Prostate gland (tissue), 2 donors: ENCODE measurements around the gene ZNF699. TPM values are rescaled to one million over a fixed set of nuclear protein-coding genes. Genes with fewer than 3 reads are reported as not detected.

Experiments used
- DNase-seq: peaks from one replicate; pipeline ENCODE4 v3.0.0-alpha.2; 2019; ENCODE audit warnings: low spot score
- H3K27ac ChIP-seq, 2 donors: fragments of 200-600 bp; sonication (generic); 2 replicates each; pipeline ENCODE4 v1.5.1; 2017 to 2019
- H3K27me3 ChIP-seq: fragments of 200-600 bp; sonication (generic); replicated peaks from 2 replicates; pipeline ENCODE4 v1.5.1; 2019; ENCODE audit not compliant: insufficient read depth
- H3K36me3 ChIP-seq, 2 donors: fragments of 200-600 bp; sonication (generic); 1 replicate in 1 of 2; 2 replicates in 1 of 2; pipeline versions ENCODE4 v1.5.1 to v1.8.1; 2017 to 2019
- H3K4me1 ChIP-seq: fragments of 200-600 bp; sonication (generic); replicated peaks from 2 replicates; pipeline ENCODE4 v1.5.1; 2019
- H3K4me3 ChIP-seq, 2 donors: fragments of 200-600 bp; sonication (generic); 2 replicates each; pipeline ENCODE4 v1.5.1; 2017 to 2019
- H3K9me3 ChIP-seq: fragments of 200-600 bp; sonication (generic); 2 replicates; pipeline ENCODE4 v1.5.1; 2017
- POLR2A ChIP-seq: fragments of 450-650 bp; IDR thresholded peaks from one replicate; pipeline ENCODE4 v1.6.1; 2016; ENCODE audit warnings: antibody characterized with exemption, mild to moderate bottlenecking
- POLR2AphosphoS5 ChIP-seq: sonication (generic); formaldehyde crosslinking; IDR thresholded peaks from one replicate; pipeline ENCODE4 v1.6.1; 2017; ENCODE audit warnings: antibody characterized with exemption
- WGBS: methylation state at CpG from one replicate; pipeline ENCODE4 v1.1.5; 2018; 5-methylcytosine and 5-hydroxymethylcytosine counted together
- intact Hi-C: fragments of 100-400 bp; cut with DNase I; formaldehyde crosslinking; loops from one replicate; pipeline ENCODE4 v1.14.2; 2022
- total RNA-seq, 2 donors: library from RNA; depleted of rRNA; stranded (reverse); fragments of >200 nt; gene quantifications; one replicate each; pipeline ENCODE4 v1.1.0, GENCODE V29; 2016
- TF ChIP-seq, protein P1 (sequence below), 4 experiments: fragments of 200-600 bp in 2 of 4; fragments of 450-650 bp in 2 of 4; sonication (generic) in 2 of 4; IDR thresholded peaks; 1 replicate in 3 of 4; 2 replicates in 1 of 4; pipeline ENCODE4 v1.5.1; 2016 to 2019; ENCODE audit warnings: antibody characterized with exemption in 4 of 4, mild to moderate bottlenecking in 2 of 4, moderate library complexity in 2 of 4

ZNF699 gene
- total RNA-seq, 2 donors from 2014 or later = 9.6 to 19.4 TPM

DNA sequence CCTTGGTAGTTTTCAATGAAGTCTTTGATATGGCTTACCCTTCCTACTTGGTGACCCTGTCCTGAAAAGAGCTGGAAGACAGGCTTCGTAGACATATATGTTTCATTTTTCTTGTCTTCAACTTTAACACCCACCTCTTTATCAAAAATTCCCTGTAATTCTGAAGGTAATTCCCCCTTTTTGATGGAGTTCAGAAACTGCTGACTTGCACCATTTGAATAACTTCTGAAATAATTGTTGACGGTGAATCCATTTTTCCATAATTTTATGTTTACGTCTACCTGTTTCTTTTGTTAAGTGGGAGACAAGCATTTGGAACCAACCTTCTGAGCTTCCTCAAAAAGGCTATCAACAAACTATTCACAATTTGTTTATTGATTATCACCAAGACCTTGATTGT lies 38.6 kb upstream of the ZNF699 start:
- WGBS = 98% methylated on average over 3 of the region's 3 CpGs
- Histone ChIP-seq H3K27ac (no peak overlapping the region), H3K27me3 (no peaks in the 10 kb centered on the region), H3K9me3 (peaks cover 4% of the 10 kb centered on the region), H3K36me3 (peaks cover 1 to 5% of the 10 kb centered on the region in 2 donors), H3K4me3 (no peak overlapping the region), H3K4me1 (no peaks in the 10 kb centered on the region)
- no peak for DNase-seq
- TF ChIP-seq, protein P1, sequence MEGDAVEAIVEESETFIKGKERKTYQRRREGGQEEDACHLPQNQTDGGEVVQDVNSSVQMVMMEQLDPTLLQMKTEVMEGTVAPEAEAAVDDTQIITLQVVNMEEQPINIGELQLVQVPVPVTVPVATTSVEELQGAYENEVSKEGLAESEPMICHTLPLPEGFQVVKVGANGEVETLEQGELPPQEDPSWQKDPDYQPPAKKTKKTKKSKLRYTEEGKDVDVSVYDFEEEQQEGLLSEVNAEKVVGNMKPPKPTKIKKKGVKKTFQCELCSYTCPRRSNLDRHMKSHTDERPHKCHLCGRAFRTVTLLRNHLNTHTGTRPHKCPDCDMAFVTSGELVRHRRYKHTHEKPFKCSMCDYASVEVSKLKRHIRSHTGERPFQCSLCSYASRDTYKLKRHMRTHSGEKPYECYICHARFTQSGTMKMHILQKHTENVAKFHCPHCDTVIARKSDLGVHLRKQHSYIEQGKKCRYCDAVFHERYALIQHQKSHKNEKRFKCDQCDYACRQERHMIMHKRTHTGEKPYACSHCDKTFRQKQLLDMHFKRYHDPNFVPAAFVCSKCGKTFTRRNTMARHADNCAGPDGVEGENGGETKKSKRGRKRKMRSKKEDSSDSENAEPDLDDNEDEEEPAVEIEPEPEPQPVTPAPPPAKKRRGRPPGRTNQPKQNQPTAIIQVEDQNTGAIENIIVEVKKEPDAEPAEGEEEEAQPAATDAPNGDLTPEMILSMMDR (IDR thresholded peaks at IDR 0.05) = no peak
- no peak for TF ChIP-seq POLR2A
- TF ChIP-seq POLR2AphosphoS5 = no peak
- intact Hi-C loops = no loop called here

DNA sequence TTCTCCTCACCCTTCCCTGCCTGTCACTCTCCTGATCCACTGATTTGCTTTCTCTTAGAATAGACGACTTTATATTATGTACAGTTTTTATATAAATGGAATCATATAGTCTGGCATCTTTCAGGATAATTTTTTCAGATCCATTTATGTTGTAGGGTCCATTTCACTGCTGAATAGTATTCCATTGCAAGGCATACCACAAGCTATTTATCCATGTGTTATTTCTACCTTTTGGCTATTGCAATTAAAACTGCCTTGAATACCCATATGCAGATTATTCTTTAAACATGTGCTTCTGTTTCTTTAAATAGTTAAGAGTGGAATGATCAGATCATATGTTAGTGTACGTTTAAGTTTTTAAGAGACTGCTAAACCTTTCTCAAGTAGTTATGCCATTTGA lies 35.4 kb upstream of the ZNF699 start:
- Histone ChIP-seq H3K27ac (no peak overlapping the region), H3K4me1 (no peaks in the 10 kb centered on the region), H3K27me3 (no peaks in the 10 kb centered on the region), H3K9me3 (peaks cover 4% of the 10 kb centered on the region), H3K36me3 (peaks cover 11 to 22% of the 10 kb centered on the region in 2 donors), H3K4me3 (no peak overlapping the region)
- TF ChIP-seq POLR2AphosphoS5 = no peak
- TF ChIP-seq, protein P1 (IDR thresholded peaks at IDR 0.05) = no peak
- TF ChIP-seq POLR2A = no peak
- 95% methylated on average over 2 of the region's 2 CpGs for WGBS
- intact Hi-C loops = no loop called here
- no peak for DNase-seq

DNA sequence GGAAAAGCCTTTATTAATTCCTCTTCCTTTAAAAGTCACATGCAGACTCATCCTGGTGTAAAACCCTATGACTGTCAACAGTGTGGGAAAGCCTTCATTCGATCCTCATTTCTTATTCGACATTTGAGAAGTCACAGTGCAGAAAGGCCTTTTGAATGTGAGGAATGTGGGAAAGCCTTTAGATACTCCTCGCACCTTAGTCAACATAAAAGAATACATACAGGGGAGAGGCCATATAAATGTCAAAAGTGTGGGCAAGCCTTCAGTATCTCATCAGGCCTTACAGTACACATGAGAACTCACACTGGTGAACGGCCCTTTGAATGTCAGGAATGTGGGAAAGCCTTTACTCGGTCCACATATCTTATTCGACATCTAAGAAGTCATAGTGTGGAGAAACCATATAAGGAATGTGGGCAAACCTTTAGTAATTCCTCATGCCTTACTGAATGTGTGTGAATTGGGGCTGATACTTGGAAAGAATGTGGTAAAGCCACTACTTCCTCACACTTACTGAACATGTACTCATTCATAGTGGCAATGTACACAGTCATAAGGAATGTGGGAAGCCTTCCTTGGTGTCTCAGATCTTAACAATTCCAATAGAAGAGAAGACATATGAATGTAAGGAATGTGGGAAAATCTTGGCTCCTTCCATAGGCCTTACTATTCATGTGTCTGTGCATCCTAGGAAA lies 33.1 kb upstream of the ZNF699 start:
- DNase-seq = no peak
- H3K27ac ChIP-seq = no peak overlapping the region
- TF ChIP-seq, protein P1 (IDR thresholded peaks at IDR 0.05) = no peak
- TF ChIP-seq POLR2A = no peak
- TF ChIP-seq POLR2AphosphoS5 = no peak
- H3K4me3 ChIP-seq = no peak overlapping the region
- H3K4me1 ChIP-seq = no peaks in the 10 kb centered on the region
- intact Hi-C loops = no loop called here
- 99% methylated on average over 6 of the region's 6 CpGs for WGBS
- no peaks in the 10 kb centered on the region for H3K9me3 ChIP-seq
- no peaks in the 10 kb centered on the region for H3K27me3 ChIP-seq
- peaks cover 11 to 28% of the 10 kb centered on the region in 2 donors for H3K36me3 ChIP-seq

DNA sequence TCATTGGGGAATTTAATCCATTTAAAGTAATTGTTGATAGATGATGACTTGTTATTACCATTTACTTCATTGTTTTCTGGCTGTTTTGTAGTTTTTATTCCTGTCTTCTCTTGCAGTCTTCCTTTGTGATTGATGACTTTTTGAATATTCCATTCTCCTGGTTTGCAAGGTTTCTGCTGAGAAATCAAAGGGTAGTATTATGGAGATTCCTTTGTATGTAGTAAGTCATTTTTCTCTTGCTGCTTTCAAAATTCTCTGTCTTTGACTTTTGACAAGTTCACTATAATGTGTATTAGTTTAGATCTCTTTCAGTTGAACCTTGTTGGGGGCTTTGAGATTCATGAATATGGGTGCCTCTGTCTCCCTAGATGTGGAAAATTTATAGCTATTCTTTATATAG lies 20.4 kb upstream of the ZNF699 start:
- H3K9me3 ChIP-seq = peaks cover 3% of the 10 kb centered on the region
- peaks cover 0 to 10% of the 10 kb centered on the region in 2 donors for H3K36me3 ChIP-seq
- no peak for TF ChIP-seq POLR2AphosphoS5
- TF ChIP-seq, protein P1 (IDR thresholded peaks at IDR 0.05) = no peak
- H3K4me3 ChIP-seq = no peak overlapping the region
- H3K27me3 ChIP-seq = no peaks in the 10 kb centered on the region
- no peak for DNase-seq
- no peak overlapping the region for H3K27ac ChIP-seq
- intact Hi-C loops = loop anchor here (10.0 kb wide), 1 partner anchor 105 kb away; the partner anchor contains the start of gene ZNF266
- H3K4me1 ChIP-seq = no peaks in the 10 kb centered on the region

DNA sequence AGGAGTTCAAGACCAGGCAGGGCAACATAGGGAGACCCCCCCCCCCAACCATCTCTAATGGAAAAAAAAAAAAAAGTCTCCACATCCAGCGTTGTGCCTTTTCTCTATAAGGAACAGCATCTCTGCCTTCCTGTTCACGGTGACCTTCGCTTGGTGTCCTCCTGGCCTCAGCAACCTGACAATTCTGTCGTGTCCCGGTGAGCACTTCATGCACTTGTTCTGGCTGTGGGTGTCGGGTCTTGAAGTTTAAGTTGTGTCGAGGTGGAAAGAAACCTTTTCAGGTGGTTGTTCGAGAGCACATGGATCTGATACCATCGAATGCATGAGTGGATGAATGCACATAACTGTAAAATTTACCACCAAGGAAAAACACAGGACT lies 14.9 kb upstream of the ZNF699 start:
- H3K27me3 ChIP-seq = no peaks in the 10 kb centered on the region
- H3K4me3 ChIP-seq = peak overlapping the region; percentile 71 to 81
- intact Hi-C loops = loop anchor here (5.0 to 10.0 kb wide), 2 partner anchors 110 to 468 kb away; partner anchors contain the start of gene ZNF266
- DNase-seq = no peak
- H3K4me1 ChIP-seq = no peaks in the 10 kb centered on the region
- peaks cover 3% of the 10 kb centered on the region for H3K9me3 ChIP-seq
- 41% methylated on average over 9 of the region's 9 CpGs for WGBS
- peak overlapping the region; percentile 78 to 85 for H3K27ac ChIP-seq
- no peak for TF ChIP-seq POLR2AphosphoS5
- no peak for TF ChIP-seq POLR2A
- TF ChIP-seq, protein P1 (IDR thresholded peaks at IDR 0.05) = no peak
- no peaks in the 10 kb centered on the region for H3K36me3 ChIP-seq
